ENCODE results near the gene OR4C3. TPM values are rescaled to one million over a fixed set of nuclear protein-coding genes. Genes with fewer than 3 reads are reported as not detected.

Gene OR4C3
- total and polyA plus RNA-seq, 11 donors, result not detected

DNA sequence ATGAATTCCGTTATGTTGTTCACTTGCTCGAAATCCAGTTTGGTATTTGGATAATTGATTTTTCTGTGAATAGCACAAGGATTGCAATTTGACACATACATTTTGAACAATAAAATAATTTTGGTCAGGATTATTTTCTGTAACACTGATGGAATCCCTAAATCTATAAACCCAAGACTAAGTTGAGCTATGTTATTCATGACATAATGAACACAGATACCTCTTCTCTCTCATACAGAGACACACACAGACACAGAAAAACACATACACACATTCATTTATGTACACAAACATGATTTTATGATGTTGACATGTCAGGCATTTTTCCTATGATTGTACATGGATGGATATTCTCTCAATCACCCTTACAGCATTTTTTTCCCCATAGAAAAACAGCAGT is 41.6 kb downstream of the OR4C3 start, which contains the start of gene OR4C5:
OR4C5 (minus strand) TSS at position 101 of the 400 bp plus-strand sequence; CDS start at position 101, 0 bp downstream.
- no peak for ATAC-seq
- DNase-seq, result no peak
- TF ChIP-seq CTCF (IDR thresholded peaks at IDR 0.05) (no peak), POLR2A (IDR thresholded peaks at IDR 0.05) (no peak)
- H3K27me3 ChIP-seq, result no peaks in the 10 kb centered on the region
- H3K4me3 ChIP-seq, result no peak within 1 kb of the TSS
- 64 to 72% (median 70%) methylated on average over 2 of the region's 2 CpGs for WGBS, 4 donors
- intact Hi-C loops (cut with DNase I), result no loop called here
- H3K9me3 ChIP-seq, result no peaks in the 10 kb centered on the region
- H3K4me1 ChIP-seq, result no peaks in the 10 kb centered on the region
- no peak within 1 kb of the TSS for H3K27ac ChIP-seq
- H3K36me3 ChIP-seq, result no peaks in the 10 kb centered on the region

Other genes starting within 250 kb of the OR4C3 start
- gene OR4B1, start 108.1 kb upstream of the OR4C3 start, total RNA-seq, result not detected
- not detected for gene OR4B1, start 108.1 kb upstream of the OR4C3 start, polyA plus RNA-seq
- not detected for gene OR4X2, start 79.8 kb upstream of the OR4C3 start, total RNA-seq
- gene OR4X2, start 79.8 kb upstream of the OR4C3 start, polyA plus RNA-seq, result not detected
- gene OR4X1, start 61.1 kb upstream of the OR4C3 start, total RNA-seq, result not detected
- gene OR4X1, start 61.1 kb upstream of the OR4C3 start, polyA plus RNA-seq, result not detected
- not detected for gene OR4S1, start 18.7 kb upstream of the OR4C3 start, total RNA-seq
- gene OR4S1, start 18.7 kb upstream of the OR4C3 start, polyA plus RNA-seq, result not detected
- not detected for gene OR4C5, start 41.5 kb downstream of the OR4C3 start, total RNA-seq
- gene OR4C5, start 41.5 kb downstream of the OR4C3 start, polyA plus RNA-seq, result not detected
- gene OR4A47, start 163.9 kb downstream of the OR4C3 start, total RNA-seq, result not detected
- not detected for gene OR4A47, start 163.9 kb downstream of the OR4C3 start, polyA plus RNA-seq

Data from heart left ventricle (tissue), 16 donors.